ENCODE measurements around the gene TOM1L2. TPM values are rescaled to one million over a fixed set of nuclear protein-coding genes. Genes with fewer than 3 reads are reported as not detected.

TOM1L2 gene
- total RNA-seq, 1 experiment from 2014 or later: 24.1 TPM

DNA sequence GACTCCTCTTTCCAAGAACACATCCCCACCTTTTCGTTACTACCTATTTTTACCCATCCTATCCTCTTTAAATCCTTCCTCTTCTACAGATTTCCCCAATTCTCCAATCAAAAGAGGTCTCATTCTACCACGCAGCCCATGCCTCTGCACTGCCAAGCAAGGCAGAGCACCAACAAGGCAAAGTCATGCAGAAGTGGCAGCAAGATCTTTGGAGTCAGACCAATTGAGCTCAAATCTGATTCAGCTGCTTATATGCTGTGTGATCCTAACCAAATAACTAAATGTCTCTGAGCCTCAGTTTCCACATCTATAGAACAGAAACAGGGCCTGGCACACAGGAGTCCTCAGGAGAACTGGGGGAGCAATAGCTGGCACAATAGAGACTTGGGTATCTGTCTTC is 41.0 kb downstream of the TOM1L2 start:
- Histone ChIP-seq H2AFZ (ENCODE audit: low read depth, low read length, poor library complexity, severe bottlenecking) (no peak overlapping the region), H3K36me3 (ENCODE audit: control insufficient read depth in 1 of 2, insufficient read depth in 2 of 2, low read length in 2 of 2) (no peaks in the 10 kb centered on the region), H3K4me1 (ENCODE audit: control insufficient read depth in 1 of 2, insufficient read depth in 2 of 2, low read length in 2 of 2) (peaks cover 10 to 28% of the 10 kb centered on the region in 2 experiments), H3K79me2 (ENCODE audit: insufficient read depth, low read length) (no peaks in the 10 kb centered on the region), H3K9ac (ENCODE audit: low read length) (no peak overlapping the region), H3K4me3 (replicated peaks in 1 of 2; ENCODE audit: low read depth in 1 of 2, low read length in 2 of 2) (no peak overlapping the region), H4K20me1 (ENCODE audit: insufficient read depth) (no peaks in the 10 kb centered on the region), H3K9me3 (ENCODE audit: control insufficient read depth in 1 of 2, insufficient read depth in 1 of 2, low read depth in 1 of 2, low read length in 2 of 2) (no peaks in the 10 kb centered on the region), H3K27ac (ENCODE audit: low read depth, low read length) (no peak overlapping the region), H3K27me3 (ENCODE audit: insufficient read depth, low read length) (no peaks in the 10 kb centered on the region), H3K9me2 (ENCODE audit: insufficient read depth) (no peaks in the 10 kb centered on the region), H3K4me2 (ENCODE audit: low read length) (no peak overlapping the region)
- ChIA-PET POLR2A (interaction anchor here (0.9 to 1.3 kb wide), 2 partner anchors 10 to 27 kb away, joined by 3 read pairs; no protein-coding TSS in a partner anchor), RAD21 (ENCODE audit: low non-redundant PET in 1 of 2, low total read pairs in 2 of 2, uncharacterized antibody in 2 of 2, unreplicated experiment in 2 of 2) (no interaction called here), CTCF (interaction anchor here (1.2 kb wide), 1 partner anchor 12 kb away, joined by 3 read pairs; no protein-coding TSS in a partner anchor)
- ATAC-seq: no peak
- DNase-seq (ENCODE audit: low read depth, low spot score): no peak
- BruUV-seq (replicated peaks): no TSS peak
- TF ChIP-seq JUND (IDR thresholded peaks at IDR 0.05): no peak
- TF ChIP-seq, protein P1, sequence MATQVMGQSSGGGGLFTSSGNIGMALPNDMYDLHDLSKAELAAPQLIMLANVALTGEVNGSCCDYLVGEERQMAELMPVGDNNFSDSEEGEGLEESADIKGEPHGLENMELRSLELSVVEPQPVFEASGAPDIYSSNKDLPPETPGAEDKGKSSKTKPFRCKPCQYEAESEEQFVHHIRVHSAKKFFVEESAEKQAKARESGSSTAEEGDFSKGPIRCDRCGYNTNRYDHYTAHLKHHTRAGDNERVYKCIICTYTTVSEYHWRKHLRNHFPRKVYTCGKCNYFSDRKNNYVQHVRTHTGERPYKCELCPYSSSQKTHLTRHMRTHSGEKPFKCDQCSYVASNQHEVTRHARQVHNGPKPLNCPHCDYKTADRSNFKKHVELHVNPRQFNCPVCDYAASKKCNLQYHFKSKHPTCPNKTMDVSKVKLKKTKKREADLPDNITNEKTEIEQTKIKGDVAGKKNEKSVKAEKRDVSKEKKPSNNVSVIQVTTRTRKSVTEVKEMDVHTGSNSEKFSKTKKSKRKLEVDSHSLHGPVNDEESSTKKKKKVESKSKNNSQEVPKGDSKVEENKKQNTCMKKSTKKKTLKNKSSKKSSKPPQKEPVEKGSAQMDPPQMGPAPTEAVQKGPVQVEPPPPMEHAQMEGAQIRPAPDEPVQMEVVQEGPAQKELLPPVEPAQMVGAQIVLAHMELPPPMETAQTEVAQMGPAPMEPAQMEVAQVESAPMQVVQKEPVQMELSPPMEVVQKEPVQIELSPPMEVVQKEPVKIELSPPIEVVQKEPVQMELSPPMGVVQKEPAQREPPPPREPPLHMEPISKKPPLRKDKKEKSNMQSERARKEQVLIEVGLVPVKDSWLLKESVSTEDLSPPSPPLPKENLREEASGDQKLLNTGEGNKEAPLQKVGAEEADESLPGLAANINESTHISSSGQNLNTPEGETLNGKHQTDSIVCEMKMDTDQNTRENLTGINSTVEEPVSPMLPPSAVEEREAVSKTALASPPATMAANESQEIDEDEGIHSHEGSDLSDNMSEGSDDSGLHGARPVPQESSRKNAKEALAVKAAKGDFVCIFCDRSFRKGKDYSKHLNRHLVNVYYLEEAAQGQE (IDR thresholded peaks at IDR 0.05; ENCODE audit: low read depth): no peak
- TF ChIP-seq, protein P2, sequence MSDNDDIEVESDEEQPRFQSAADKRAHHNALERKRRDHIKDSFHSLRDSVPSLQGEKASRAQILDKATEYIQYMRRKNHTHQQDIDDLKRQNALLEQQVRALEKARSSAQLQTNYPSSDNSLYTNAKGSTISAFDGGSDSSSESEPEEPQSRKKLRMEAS (IDR thresholded peaks at IDR 0.05): no peak
- TF ChIP-seq POLR2AphosphoS5 (IDR thresholded peaks at IDR 0.05; ENCODE audit: low read depth, low read length): no peak
- no peak for TF ChIP-seq EGR1 (IDR thresholded peaks at IDR 0.05; ENCODE audit: low read depth)
- no peak for TF ChIP-seq EZH2 (IDR thresholded peaks at IDR 0.05)
- TF ChIP-seq, protein P3, sequence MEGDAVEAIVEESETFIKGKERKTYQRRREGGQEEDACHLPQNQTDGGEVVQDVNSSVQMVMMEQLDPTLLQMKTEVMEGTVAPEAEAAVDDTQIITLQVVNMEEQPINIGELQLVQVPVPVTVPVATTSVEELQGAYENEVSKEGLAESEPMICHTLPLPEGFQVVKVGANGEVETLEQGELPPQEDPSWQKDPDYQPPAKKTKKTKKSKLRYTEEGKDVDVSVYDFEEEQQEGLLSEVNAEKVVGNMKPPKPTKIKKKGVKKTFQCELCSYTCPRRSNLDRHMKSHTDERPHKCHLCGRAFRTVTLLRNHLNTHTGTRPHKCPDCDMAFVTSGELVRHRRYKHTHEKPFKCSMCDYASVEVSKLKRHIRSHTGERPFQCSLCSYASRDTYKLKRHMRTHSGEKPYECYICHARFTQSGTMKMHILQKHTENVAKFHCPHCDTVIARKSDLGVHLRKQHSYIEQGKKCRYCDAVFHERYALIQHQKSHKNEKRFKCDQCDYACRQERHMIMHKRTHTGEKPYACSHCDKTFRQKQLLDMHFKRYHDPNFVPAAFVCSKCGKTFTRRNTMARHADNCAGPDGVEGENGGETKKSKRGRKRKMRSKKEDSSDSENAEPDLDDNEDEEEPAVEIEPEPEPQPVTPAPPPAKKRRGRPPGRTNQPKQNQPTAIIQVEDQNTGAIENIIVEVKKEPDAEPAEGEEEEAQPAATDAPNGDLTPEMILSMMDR (IDR thresholded peaks at IDR 0.05 in 2 of 3, conservative IDR thresholded peaks at IDR 0.05 in 1 of 3; ENCODE audit: borderline replicate concordance in 1 of 3, insufficient read depth in 1 of 3, low read depth in 2 of 3, low read length in 2 of 3): no peak
- TF ChIP-seq ZFX (IDR thresholded peaks at IDR 0.05): no peak
- TF ChIP-seq, protein P4, sequence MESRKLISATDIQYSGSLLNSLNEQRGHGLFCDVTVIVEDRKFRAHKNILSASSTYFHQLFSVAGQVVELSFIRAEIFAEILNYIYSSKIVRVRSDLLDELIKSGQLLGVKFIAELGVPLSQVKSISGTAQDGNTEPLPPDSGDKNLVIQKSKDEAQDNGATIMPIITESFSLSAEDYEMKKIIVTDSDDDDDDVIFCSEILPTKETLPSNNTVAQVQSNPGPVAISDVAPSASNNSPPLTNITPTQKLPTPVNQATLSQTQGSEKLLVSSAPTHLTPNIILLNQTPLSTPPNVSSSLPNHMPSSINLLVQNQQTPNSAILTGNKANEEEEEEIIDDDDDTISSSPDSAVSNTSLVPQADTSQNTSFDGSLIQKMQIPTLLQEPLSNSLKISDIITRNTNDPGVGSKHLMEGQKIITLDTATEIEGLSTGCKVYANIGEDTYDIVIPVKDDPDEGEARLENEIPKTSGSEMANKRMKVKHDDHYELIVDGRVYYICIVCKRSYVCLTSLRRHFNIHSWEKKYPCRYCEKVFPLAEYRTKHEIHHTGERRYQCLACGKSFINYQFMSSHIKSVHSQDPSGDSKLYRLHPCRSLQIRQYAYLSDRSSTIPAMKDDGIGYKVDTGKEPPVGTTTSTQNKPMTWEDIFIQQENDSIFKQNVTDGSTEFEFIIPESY (IDR thresholded peaks at IDR 0.05; ENCODE audit: extremely low read depth, insufficient replicate concordance, low read length): no peak
- no peak for TF ChIP-seq ZNF274 (IDR thresholded peaks at IDR 0.05; ENCODE audit: low read depth, low read length)
- TF ChIP-seq, protein P5, sequence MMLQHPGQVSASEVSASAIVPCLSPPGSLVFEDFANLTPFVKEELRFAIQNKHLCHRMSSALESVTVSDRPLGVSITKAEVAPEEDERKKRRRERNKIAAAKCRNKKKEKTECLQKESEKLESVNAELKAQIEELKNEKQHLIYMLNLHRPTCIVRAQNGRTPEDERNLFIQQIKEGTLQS (IDR thresholded peaks at IDR 0.05): no peak
- TF ChIP-seq SIN3A (IDR thresholded peaks at IDR 0.05; ENCODE audit: low read depth): no peak
- no peak for TF ChIP-seq SRF (IDR thresholded peaks at IDR 0.05; ENCODE audit: low read depth)
- TF ChIP-seq CBX3 (IDR thresholded peaks at IDR 0.05; ENCODE audit: low read depth): no peak
- TF ChIP-seq FOSL1 (IDR thresholded peaks at IDR 0.05; ENCODE audit: low read depth): no peak
- intact Hi-C loops (cut with micrococcal nuclease): no loop called here
